ENCODE data around the gene NOP16.

NOP16 gene

GRCh38 chr5:176360894-176361436 lies 27.4 kb downstream of the NOP16 start:
- no peak for DNase-seq (ENCODE audit: low read depth, low spot score)

GRCh38 chr5:176359658-176360057 lies 28.7 kb downstream of the NOP16 start:
- no peak for DNase-seq (ENCODE audit: low read depth, low spot score)

GRCh38 chr5:176356179-176356566 lies 32.2 kb downstream of the NOP16 start:
- no peak for DNase-seq (ENCODE audit: low read depth, low spot score)

- DNase-seq (ENCODE audit: low read depth, low spot score) = no peak
Observed at GRCh38 chr5:176355400-176356178, 32.8 kb downstream of the NOP16 start.

GRCh38 chr5:176353533-176353932 lies 34.9 kb downstream of the NOP16 start:
- no peak for DNase-seq (ENCODE audit: low read depth, low spot score)

- no peak for DNase-seq (ENCODE audit: low read depth, low spot score)
Observed at GRCh38 chr5:176352116-176352878, 36.1 kb downstream of the NOP16 start.

- no peak for DNase-seq (ENCODE audit: low read depth, low spot score)
Observed at GRCh38 chr5:176350416-176350815, 38.0 kb downstream of the NOP16 start.

GRCh38 chr5:176342766-176343458 lies 45.5 kb downstream of the NOP16 start:
- DNase-seq (ENCODE audit: low read depth, low spot score) = no peak

GRCh38 chr5:176342158-176342483 lies 46.3 kb downstream of the NOP16 start:
- DNase-seq (ENCODE audit: low read depth, low spot score) = no peak

GRCh38 chr5:176341325-176342157 lies 46.9 kb downstream of the NOP16 start:
- DNase-seq (ENCODE audit: low read depth, low spot score) = no peak

GRCh38 chr5:176339304-176339703 lies 49.1 kb downstream of the NOP16 start:
- no peak for DNase-seq (ENCODE audit: low read depth, low spot score)

- no peak for DNase-seq (ENCODE audit: low read depth, low spot score)
Observed at GRCh38 chr5:176337913-176338312, 50.5 kb downstream of the NOP16 start.

GRCh38 chr5:176334031-176334770 lies 54.2 kb downstream of the NOP16 start:
- no peak for DNase-seq (ENCODE audit: low read depth, low spot score)

Data from activated CD4-positive, CD25-positive, alpha-beta regulatory T cell treated with anti-CD3 and anti-CD28 coated beads, Interleukin-2, amount 50 U/mL, for 16 hours (primary cell).